SK-N-SH treated with all-trans-retinoic acid at 6 μM for 48 hours (cell line): Measurements from ENCODE around the gene MPP1.

ENCODE experiments used
- ATAC-seq: fragments of 200-7000 bp; cut with Tn5 transposase; 3 replicates; pipeline ENCODE4 v1.9.1; 2020; ENCODE audit warnings: mild to moderate bottlenecking, moderate library complexity
- ARNTL ChIP-seq: fragments of 450-650 bp; formaldehyde crosslinking; IDR thresholded peaks from 2 replicates; pipeline ENCODE4 v1.5.0; 2020; ENCODE audit warnings: low read depth, mild to moderate bottlenecking, moderate library complexity, borderline replicate concordance
- BACH2 ChIP-seq: fragments of 250-450 bp; sonication (Bioruptor Pico); IDR thresholded peaks from 2 replicates; pipeline ENCODE4 v1.9.0; 2021; ENCODE audit warnings: mild to moderate bottlenecking, borderline replicate concordance
- CREB5 ChIP-seq: fragments of 250-450 bp; sonication (Bioruptor Pico); IDR thresholded peaks from 2 replicates; pipeline ENCODE4 v1.5.1; 2020; ENCODE audit warnings: low read depth, mild to moderate bottlenecking, moderate library complexity
- CSRNP3 ChIP-seq: fragments of 250-450 bp; sonication (Bioruptor Pico); IDR thresholded peaks from 2 replicates; pipeline ENCODE4 v1.5.1; 2021; ENCODE audit warnings: mild to moderate bottlenecking, moderate library complexity
- ESRRG ChIP-seq: fragments of 250-450 bp; sonication (Bioruptor Pico); IDR thresholded peaks from 2 replicates; pipeline ENCODE4 v1.6.1; 2021; ENCODE audit warnings: mild to moderate bottlenecking
- GLIS3 ChIP-seq: fragments of 250-450 bp; sonication (Bioruptor Pico); IDR thresholded peaks from 2 replicates; pipeline ENCODE4 v1.5.0; 2020; ENCODE audit warnings: mild to moderate bottlenecking, moderate library complexity
- ISL1 ChIP-seq: fragments of 250-450 bp; sonication (Bioruptor Pico); IDR thresholded peaks from 2 replicates; pipeline ENCODE4 v2.1.2; 2022; ENCODE audit warnings: mild to moderate bottlenecking, moderate library complexity
- OSR1 ChIP-seq: fragments of 250-450 bp; sonication (Bioruptor Pico); IDR thresholded peaks from 2 replicates; pipeline ENCODE4 v1.8.0; 2022; ENCODE audit warnings: moderate library complexity, mild to moderate bottlenecking, inconsistent platforms
- PPARA ChIP-seq: fragments of 250-450 bp; sonication (Bioruptor Pico); IDR thresholded peaks from 2 replicates; pipeline ENCODE4 v1.5.0; 2020; ENCODE audit warnings: mild to moderate bottlenecking, borderline replicate concordance
- RARB ChIP-seq: fragments of 250-450 bp; sonication (Bioruptor Pico); IDR thresholded peaks from 2 replicates; pipeline ENCODE4 v1.8.0; 2021; ENCODE audit warnings: mild to moderate bottlenecking, moderate library complexity
- SNAI2 ChIP-seq: fragments of 250-450 bp; sonication (Bioruptor Pico); IDR thresholded peaks from 2 replicates; pipeline ENCODE4 v1.5.0; 2020; ENCODE audit warnings: mild to moderate bottlenecking, moderate library complexity
- TCF4 ChIP-seq: fragments of 250-450 bp; sonication (Bioruptor Pico); IDR thresholded peaks from 2 replicates; pipeline ENCODE4 v1.8.0; 2021; ENCODE audit warnings: mild to moderate bottlenecking, moderate library complexity, borderline replicate concordance
- TSHZ2 ChIP-seq: fragments of 250-450 bp; sonication (Bioruptor Pico); IDR thresholded peaks from 2 replicates; pipeline ENCODE4 v1.5.0; 2020; ENCODE audit warnings: mild to moderate bottlenecking, moderate library complexity
- ZC3H10 ChIP-seq: fragments of 250-450 bp; sonication (Bioruptor Pico); IDR thresholded peaks from 2 replicates; pipeline ENCODE4 v1.5.1; 2021; ENCODE audit warnings: mild to moderate bottlenecking, moderate library complexity
- ZFP3 ChIP-seq: fragments of 250-450 bp; sonication (Bioruptor Pico); IDR thresholded peaks from 2 replicates; pipeline ENCODE4 v1.5.0; 2020; ENCODE audit warnings: mild to moderate bottlenecking, moderate library complexity
- ZNF565 ChIP-seq: fragments of 450-650 bp; formaldehyde crosslinking; conservative IDR thresholded peaks from 2 replicates; pipeline ENCODE4 v1.5.0; 2020; ENCODE audit warnings: low read depth, mild to moderate bottlenecking, moderate library complexity
- ZNF70 ChIP-seq: fragments of 450-650 bp; formaldehyde crosslinking; IDR thresholded peaks from 2 replicates; pipeline ENCODE4 v1.5.0; 2020; ENCODE audit warnings: mild to moderate bottlenecking, moderate library complexity
- ZNF8 ChIP-seq: fragments of 450-650 bp; formaldehyde crosslinking; IDR thresholded peaks from 2 replicates; pipeline ENCODE4 v1.5.0; 2020; ENCODE audit warnings: mild to moderate bottlenecking, moderate library complexity

MPP1 gene

GRCh38 chrX:154791467-154791866, 13.8 kb downstream of the MPP1 start:
- no peak for TF ChIP-seq OSR1 (CRISPR knock-in tag)
- TF ChIP-seq ZNF565 = no peak
- TF ChIP-seq PPARA = no peak
- TF ChIP-seq ZNF70 (CRISPR knock-in tag) = no peak
- TF ChIP-seq, all 23 proteins: peak for 0
- ATAC-seq = no peak

- TF ChIP-seq ESRRG (CRISPR knock-in tag) = no peak
- TF ChIP-seq CSRNP3 = no peak
- no peak for TF ChIP-seq OSR1 (CRISPR knock-in tag)
- TF ChIP-seq TCF4 (CRISPR knock-in tag) = no peak
- no peak for TF ChIP-seq RARB (CRISPR knock-in tag)
- no peak for TF ChIP-seq GLIS3
- TF ChIP-seq ISL1 (CRISPR knock-in tag) = no peak
- no peak for TF ChIP-seq SNAI2 (CRISPR knock-in tag)
Measured at GRCh38 chrX:154785716-154786115, 19.6 kb downstream of the MPP1 start.

GRCh38 chrX:154784149-154784995, 20.9 kb downstream of the MPP1 start:
- TF ChIP-seq RARB (CRISPR knock-in tag) (no peak), ZNF8 (CRISPR knock-in tag) (no peak), TSHZ2 (no peak), TCF4 (CRISPR knock-in tag) (no peak), OSR1 (CRISPR knock-in tag) (no peak), GLIS3 (no peak), BACH2 (CRISPR knock-in tag) (no peak), CREB5 (CRISPR knock-in tag) (no peak), ISL1 (CRISPR knock-in tag) (no peak), ZC3H10 (no peak)
- ATAC-seq = no peak

More at GRCh38 chrX:154785716-154786115, 19.6 kb downstream of the MPP1 start:
- ATAC-seq = no peak

GRCh38 chrX:154780968-154781367, 24.3 kb downstream of the MPP1 start:
- no peak for TF ChIP-seq ZC3H10
- no peak for TF ChIP-seq ARNTL (CRISPR knock-in tag)
- TF ChIP-seq TSHZ2 = no peak
- no peak for TF ChIP-seq BACH2 (CRISPR knock-in tag)
- no peak for TF ChIP-seq ZFP3 (CRISPR knock-in tag)
- no peak for TF ChIP-seq CSRNP3
- TF ChIP-seq RARB (CRISPR knock-in tag) = no peak
- no peak for TF ChIP-seq SNAI2 (CRISPR knock-in tag)

More at GRCh38 chrX:154780968-154781367, 24.3 kb downstream of the MPP1 start:
- no peak for ATAC-seq
